Astrocyte (in vitro differentiated cells and primary cell): ENCODE results near the gene KCNN3. TPM values are rescaled to one million over a fixed set of nuclear protein-coding genes. Genes with fewer than 3 reads are reported as not detected.

Experiments
- DNase-seq: peaks from one replicate; pipeline ENCODE4 v3.0.0-alpha.2; 2010; ENCODE audit warnings: low read depth
- FAIRE-seq: peaks from 2 replicates; lab custom pipeline; 2011; peaks lifted over from hg19 to GRCh38; lab: Jason Lieb, UNC
- H2AFZ ChIP-seq: 2 replicates; pipeline ENCODE4 v1.6.0; 2012; ENCODE audit warnings: low read depth, low read length, inconsistent platforms
- H3K27ac ChIP-seq: 2 replicates; pipeline ENCODE4 v1.5.1; 2011; ENCODE audit warnings: low read depth, low read length, inconsistent platforms
- H3K27me3 ChIP-seq: 2 replicates; pipeline ENCODE4 v1.6.0; 2011; ENCODE audit warnings: low read length, inconsistent platforms; ENCODE audit not compliant: insufficient read depth
- H3K36me3 ChIP-seq: 2 replicates; pipeline ENCODE4 v1.5.1; 2011; ENCODE audit warnings: low read length, inconsistent platforms; ENCODE audit not compliant: insufficient read depth
- H3K4me1 ChIP-seq: 2 replicates; pipeline ENCODE4 v1.5.1; 2011; ENCODE audit warnings: low read length, inconsistent platforms; ENCODE audit not compliant: insufficient read depth
- H3K4me2 ChIP-seq: 2 replicates; pipeline ENCODE4 v1.6.0; 2012; ENCODE audit warnings: low read length, inconsistent platforms
- H3K4me3 ChIP-seq: 2 replicates; pipeline ENCODE4 v1.5.1; 2011; ENCODE audit warnings: low read depth, mild to moderate bottlenecking, low read length, inconsistent platforms; ENCODE audit not compliant: insufficient read depth
- H3K79me2 ChIP-seq: 2 replicates; pipeline ENCODE4 v1.6.0; 2012; ENCODE audit warnings: mild to moderate bottlenecking, low read length, inconsistent platforms; ENCODE audit not compliant: insufficient read depth
- H3K9ac ChIP-seq: 2 replicates; pipeline ENCODE4 v1.6.0; 2012; ENCODE audit warnings: mild to moderate bottlenecking, low read length, inconsistent platforms
- H3K9me3 ChIP-seq: 2 replicates; pipeline ENCODE4 v1.5.1; 2012; ENCODE audit warnings: low read depth, mild to moderate bottlenecking, low read length, inconsistent platforms; ENCODE audit not compliant: insufficient read depth
- H4K20me1 ChIP-seq: 2 replicates; pipeline ENCODE4 v1.6.0; 2012; ENCODE audit warnings: low read length, inconsistent platforms; ENCODE audit not compliant: insufficient read depth
- H3K27ac Mint-ChIP-seq: one replicate; pipeline ENCODE4 v1.8.0; 2021; ENCODE audit warnings: mild to moderate bottlenecking, mixed read lengths; ENCODE audit not compliant: unreplicated experiment
- H3K27me3 Mint-ChIP-seq: one replicate; pipeline ENCODE4 v1.8.0; 2021; ENCODE audit warnings: low read depth, mixed read lengths; ENCODE audit not compliant: unreplicated experiment
- H3K36me3 Mint-ChIP-seq: one replicate; pipeline ENCODE4 v1.8.0; 2021; ENCODE audit warnings: low read depth, mixed read lengths; ENCODE audit not compliant: unreplicated experiment
- H3K4me1 Mint-ChIP-seq: one replicate; pipeline ENCODE4 v1.8.0; 2021; ENCODE audit warnings: low read depth, mixed read lengths; ENCODE audit not compliant: unreplicated experiment
- H3K4me3 Mint-ChIP-seq: one replicate; pipeline ENCODE4 v1.8.0; 2021; ENCODE audit warnings: mild to moderate bottlenecking, moderate library complexity, mixed read lengths; ENCODE audit not compliant: unreplicated experiment
- H3K9me3 Mint-ChIP-seq: one replicate; pipeline ENCODE4 v1.8.0; 2021; ENCODE audit warnings: mild to moderate bottlenecking, mixed read lengths; ENCODE audit not compliant: unreplicated experiment
- EZH2 ChIP-seq: IDR thresholded peaks from 2 replicates; pipeline ENCODE4 v1.6.1; 2012; ENCODE audit warnings: mild to moderate bottlenecking, low read length, inconsistent platforms; ENCODE audit not compliant: insufficient read depth
- total RNA-seq: library from RNA; stranded (reverse); gene quantifications from 2 replicates; pipeline ENCODE4 v1.2.1, GENCODE V29; 2021
- TF ChIP-seq, protein P1 (sequence below): IDR thresholded peaks from 2 replicates; pipeline ENCODE4 v1.5.1; 2011; ENCODE audit warnings: low read depth, mild to moderate bottlenecking, inconsistent platforms, low read length, moderate library complexity; ENCODE audit not compliant: insufficient read depth

The KCNN3 gene
- total RNA-seq, 1 donor from 2014 or later, result 0.66 TPM

DNA sequence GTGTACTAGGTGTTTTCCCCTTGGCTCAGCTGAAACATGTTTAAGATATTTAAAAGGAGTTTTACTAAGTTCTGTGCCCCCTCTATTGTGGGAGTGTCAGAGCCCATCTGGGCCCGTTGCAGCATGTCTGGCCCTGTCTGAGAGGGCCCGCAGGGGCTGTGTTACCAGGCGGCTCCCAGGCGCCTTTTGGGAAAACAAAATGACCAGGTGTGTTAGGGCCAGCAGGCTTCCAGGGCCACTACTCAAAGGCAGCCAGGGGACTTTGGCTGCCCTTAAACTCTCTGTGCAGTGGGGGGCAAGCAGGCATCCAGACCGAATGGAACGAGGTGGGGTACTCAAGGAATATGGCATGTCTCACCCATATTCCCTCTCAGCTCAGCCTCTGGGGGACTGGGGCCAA is 111.7 kb downstream of the KCNN3 start:
- no peak overlapping the region for H3K4me2 ChIP-seq
- DNase-seq (no peak), FAIRE-seq (no peak)
- no peak overlapping the region for H3K27ac ChIP-seq
- no peaks in the 10 kb centered on the region for H3K9me3 Mint-ChIP-seq
- no peaks in the 10 kb centered on the region for H3K9me3 ChIP-seq
- peaks cover 60% of the 10 kb centered on the region for H3K27me3 Mint-ChIP-seq
- H3K9ac ChIP-seq, result no peak overlapping the region
- H3K27ac Mint-ChIP-seq, result no peak overlapping the region
- no peak overlapping the region for H2AFZ ChIP-seq
- peaks cover 15% of the 10 kb centered on the region for H3K27me3 ChIP-seq
- H3K4me1 ChIP-seq, result no peaks in the 10 kb centered on the region
- H3K36me3 Mint-ChIP-seq, result peaks cover 4% of the 10 kb centered on the region
- no peaks in the 10 kb centered on the region for H3K36me3 ChIP-seq
- H3K4me3 Mint-ChIP-seq, result no peak overlapping the region
- H4K20me1 ChIP-seq, result no peaks in the 10 kb centered on the region
- H3K4me1 Mint-ChIP-seq, result peaks cover 2% of the 10 kb centered on the region
- TF ChIP-seq, protein P1, sequence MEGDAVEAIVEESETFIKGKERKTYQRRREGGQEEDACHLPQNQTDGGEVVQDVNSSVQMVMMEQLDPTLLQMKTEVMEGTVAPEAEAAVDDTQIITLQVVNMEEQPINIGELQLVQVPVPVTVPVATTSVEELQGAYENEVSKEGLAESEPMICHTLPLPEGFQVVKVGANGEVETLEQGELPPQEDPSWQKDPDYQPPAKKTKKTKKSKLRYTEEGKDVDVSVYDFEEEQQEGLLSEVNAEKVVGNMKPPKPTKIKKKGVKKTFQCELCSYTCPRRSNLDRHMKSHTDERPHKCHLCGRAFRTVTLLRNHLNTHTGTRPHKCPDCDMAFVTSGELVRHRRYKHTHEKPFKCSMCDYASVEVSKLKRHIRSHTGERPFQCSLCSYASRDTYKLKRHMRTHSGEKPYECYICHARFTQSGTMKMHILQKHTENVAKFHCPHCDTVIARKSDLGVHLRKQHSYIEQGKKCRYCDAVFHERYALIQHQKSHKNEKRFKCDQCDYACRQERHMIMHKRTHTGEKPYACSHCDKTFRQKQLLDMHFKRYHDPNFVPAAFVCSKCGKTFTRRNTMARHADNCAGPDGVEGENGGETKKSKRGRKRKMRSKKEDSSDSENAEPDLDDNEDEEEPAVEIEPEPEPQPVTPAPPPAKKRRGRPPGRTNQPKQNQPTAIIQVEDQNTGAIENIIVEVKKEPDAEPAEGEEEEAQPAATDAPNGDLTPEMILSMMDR, result no peak
- no peak for TF ChIP-seq EZH2
- no peaks in the 10 kb centered on the region for H3K79me2 ChIP-seq
- H3K4me3 ChIP-seq, result no peak overlapping the region

DNA sequence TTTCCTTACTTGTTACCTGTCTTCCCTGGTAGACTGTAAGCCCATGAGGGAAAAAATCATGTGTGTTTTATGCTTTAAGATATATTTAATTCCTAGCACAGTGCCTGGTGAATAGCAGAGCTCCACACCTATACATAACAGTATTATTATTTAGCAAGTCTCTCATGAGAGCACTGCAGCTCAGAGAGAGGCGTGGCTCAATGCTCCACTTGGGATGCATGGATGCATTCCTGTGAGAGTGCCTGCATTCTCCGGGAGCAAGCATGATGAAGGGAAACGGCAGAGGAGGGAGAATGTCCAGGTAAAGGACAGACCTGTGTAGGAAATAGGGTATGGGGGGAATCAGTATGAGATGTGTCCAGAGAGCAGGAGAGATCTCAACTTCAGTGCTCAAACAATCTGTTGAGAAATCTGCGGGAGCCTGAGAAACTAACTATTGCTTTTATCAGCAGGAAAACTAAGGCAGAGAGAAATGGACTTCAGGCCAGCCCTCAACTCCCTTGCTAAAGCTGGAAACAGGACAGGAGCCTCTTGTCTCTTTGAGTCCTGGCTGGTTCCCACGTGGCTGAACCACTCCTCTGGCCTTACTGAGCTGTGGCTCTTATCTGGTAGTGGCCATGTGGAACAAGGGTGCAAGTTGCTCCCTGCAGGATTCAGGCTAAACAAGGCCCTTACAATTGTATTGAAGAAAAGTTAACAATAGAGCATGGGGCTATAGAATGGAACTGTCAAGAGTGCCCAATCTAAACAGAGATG is 113.1 kb downstream of the KCNN3 start:
- TF ChIP-seq, protein P1, result no peak
- TF ChIP-seq EZH2, result no peak
- no peak overlapping the region for H3K4me2 ChIP-seq
- DNase-seq (no peak), FAIRE-seq (no peak)
- Mint-ChIP-seq H3K36me3 (peaks cover 4% of the 10 kb centered on the region), H3K9me3 (no peaks in the 10 kb centered on the region), H3K4me3 (no peak overlapping the region), H3K27ac (no peak overlapping the region), H3K4me1 (peaks cover 2% of the 10 kb centered on the region), H3K27me3 (peaks cover 61% of the 10 kb centered on the region)
- H3K79me2 ChIP-seq, result no peaks in the 10 kb centered on the region
- no peak overlapping the region for H3K4me3 ChIP-seq
- no peak overlapping the region for H3K9ac ChIP-seq
- no peak overlapping the region for H2AFZ ChIP-seq
- no peaks in the 10 kb centered on the region for H4K20me1 ChIP-seq
- H3K9me3 ChIP-seq, result no peaks in the 10 kb centered on the region
- H3K27me3 ChIP-seq, result peaks cover 12% of the 10 kb centered on the region
- no peaks in the 10 kb centered on the region for H3K36me3 ChIP-seq
- H3K4me1 ChIP-seq, result no peaks in the 10 kb centered on the region
- no peak overlapping the region for H3K27ac ChIP-seq
